GM12878 (cell line): ENCODE measurements around the gene TOR1AIP1. TPM values are rescaled to one million over a fixed set of nuclear protein-coding genes. Genes with fewer than 3 reads are reported as not detected.

Experiments
- ATAC-seq: fragments of 200-7000 bp; cut with Tn5 transposase; 3 replicates; pipeline ENCODE4 v1.9.1; 2020; ENCODE audit warnings: mild to moderate bottlenecking, moderate library complexity
- BruUV-seq: library from RNA; stranded (reverse); fragments of 400-500 nt; replicated peaks from 2 replicates; lab custom pipeline; 2021; lab: Mats Ljungman, UMichigan
- CTCF ChIA-PET: fragments of 300-600 bp; sonication (Branson Sonifier 250); formaldehyde crosslinking; extraction: SDS; loops from one replicate; lab custom pipeline; 2021; ENCODE audit warnings: inconsistent platforms; lab: Yijun Ruan, JAX
- POLR2A ChIA-PET: fragments of 350-600 bp; formaldehyde crosslinking; extraction: SDS; loops from one replicate; lab custom pipeline; 2021; ENCODE audit warnings: inconsistent platforms; lab: Charles Lee
- RAD21 ChIA-PET: fragments of 300-600 bp; sonication (Branson Sonifier 250); formaldehyde crosslinking; loops from one replicate; lab custom pipeline; 2023; ENCODE audit warnings: antibody characterized with exemption; ENCODE audit not compliant: unreplicated experiment; lab: Charles Lee
- SMC1A ChIA-PET: fragments of 300-600 bp; sonication (Branson Sonifier 250); formaldehyde crosslinking; loops from one replicate; lab custom pipeline; 2023; ENCODE audit not compliant: unreplicated experiment, uncharacterized antibody; lab: Charles Lee
- DNase-seq: peaks from one replicate; pipeline ENCODE4 v3.0.0-alpha.2; 2011; ENCODE audit warnings: low read depth, low spot score
- FAIRE-seq: peaks from 3 replicates; lab custom pipeline; 2011; peaks lifted over from hg19 to GRCh38; lab: Jason Lieb, UNC
- H2AFZ ChIP-seq: 2 replicates; pipeline ENCODE4 v1.6.0; 2011; ENCODE audit warnings: low read depth, low read length, control low read depth; ENCODE audit not compliant: control insufficient read depth
- H3K27ac ChIP-seq: 2 replicates; pipeline ENCODE4 v1.5.1; 2011; ENCODE audit warnings: control low read depth; ENCODE audit not compliant: control insufficient read depth, insufficient read depth
- H3K27me3 ChIP-seq, 2 experiments: replicated peaks in 1 of 2; 2 replicates each; pipeline versions ENCODE4 v1.6.0 to v1.6.1; 2011; ENCODE audit warnings: low read length in 1 of 2; ENCODE audit not compliant: control insufficient read depth in 2 of 2, insufficient read depth in 2 of 2
- H3K36me3 ChIP-seq, 2 experiments: 2 replicates each; pipeline ENCODE4 v1.5.1; 2011; ENCODE audit warnings: low read length in 1 of 2; ENCODE audit not compliant: control insufficient read depth in 2 of 2, insufficient read depth in 2 of 2
- H3K4me1 ChIP-seq: 2 replicates; pipeline ENCODE4 v1.6.1; 2011; ENCODE audit warnings: mild to moderate bottlenecking, low read length, moderate library complexity, mixed read lengths; ENCODE audit not compliant: control insufficient read depth, insufficient read depth
- H3K4me2 ChIP-seq: 2 replicates; pipeline ENCODE4 v1.6.0; 2011; ENCODE audit warnings: control low read depth; ENCODE audit not compliant: control insufficient read depth, insufficient read depth
- H3K4me3 ChIP-seq: fragments of 200-600 bp; sonication (generic); 2 replicates; pipeline ENCODE4 v1.5.1; 2016
- H3K79me2 ChIP-seq: 2 replicates; pipeline ENCODE4 v1.6.0; 2011; ENCODE audit warnings: low read length; ENCODE audit not compliant: control insufficient read depth, insufficient read depth
- H3K9ac ChIP-seq: 2 replicates; pipeline ENCODE4 v1.8.0; 2011; ENCODE audit warnings: low read length, control low read depth, mixed read lengths; ENCODE audit not compliant: control insufficient read depth, insufficient read depth
- H3K9me3 ChIP-seq: replicated peaks from 3 replicates; pipeline ENCODE4 v1.5.1; 2011; ENCODE audit warnings: mild to moderate bottlenecking, low read length; ENCODE audit not compliant: control insufficient read depth, insufficient read depth
- H4K20me1 ChIP-seq: 2 replicates; pipeline ENCODE4 v1.6.0; 2011; ENCODE audit not compliant: control insufficient read depth, insufficient read depth
- CBX3 ChIP-seq: fragments of 200-600 bp; sonication (generic); IDR thresholded peaks from 2 replicates; pipeline ENCODE4 v1.6.1; 2016; ENCODE audit warnings: low read depth, borderline replicate concordance
- CHD1 ChIP-seq: IDR thresholded peaks from 2 replicates; pipeline ENCODE4 v1.6.1; 2012; ENCODE audit warnings: low read depth, low read length, improper control_type of control experiment
- FOXM1 ChIP-seq: IDR thresholded peaks from 2 replicates; pipeline ENCODE4 v1.6.1; 2012; ENCODE audit warnings: low read depth, mild to moderate bottlenecking, inconsistent platforms, low read length, moderate library complexity
- IKZF1 ChIP-seq: fragments of 450-650 bp; conservative IDR thresholded peaks from 2 replicates; pipeline ENCODE4 v1.6.1; 2017; ENCODE audit warnings: antibody characterized with exemption, mild to moderate bottlenecking
- NR2C2 ChIP-seq: IDR thresholded peaks from 2 replicates; pipeline ENCODE4 v1.6.1; 2011; ENCODE audit warnings: borderline replicate concordance, low read depth; ENCODE audit not compliant: control insufficient read depth, insufficient read length
- SRF ChIP-seq, 2 experiments: IDR thresholded peaks; 2 replicates each; pipeline ENCODE4 v1.6.1; 2011; ENCODE audit warnings: low read depth in 2 of 2, low read length in 2 of 2, mild to moderate bottlenecking in 1 of 2, moderate library complexity in 1 of 2
- in situ Hi-C: fragments of 300-500 bp; cut with MboI; formaldehyde crosslinking; loops from 9 replicates; pipeline ENCODE4 v1.14.3; 2018; ENCODE audit warnings: mixed read lengths
- intact Hi-C: fragments of 100-400 bp; cut with micrococcal nuclease; formaldehyde crosslinking; loops from one replicate; pipeline ENCODE4 v1.14.2; 2022; ENCODE audit not compliant: unreplicated experiment
- polyA plus RNA-seq, 11 experiments: library from polyadenylated mRNA; depleted of rRNA in 4 of 11; unstranded in 6 of 11; stranded (reverse) in 5 of 11; fragments of >200 nt; fragmentation: Nextera tagmentation in 4 of 11; fragmentation: Illumina TruSeq in 1 of 11; extraction: Ambion mirVana in 4 of 11; extraction: Trizol in 1 of 11; gene quantifications; 1 replicate in 1 of 11; 2 replicates in 10 of 11; pipeline versions ENCODE4 v1.2.1 to v1.2.3, GENCODE V29; 2011 to 2016; ENCODE audit warnings: inconsistent platforms in 2 of 11, missing spikeins in 2 of 11, low read depth in 1 of 11
- total RNA-seq, 4 experiments: library from RNA; depleted of rRNA in 3 of 4; stranded (reverse); fragments of >200 nt in 3 of 4; fragmentation: Illumina TruSeq in 1 of 4; extraction: Trizol in 1 of 4; gene quantifications; 2 replicates each; pipeline versions ENCODE4 v1.2.1 to v1.2.3, GENCODE V29; 2013 to 2021
- TF ChIP-seq, protein P1 (sequence below): IDR thresholded peaks from 2 replicates; pipeline ENCODE4 v1.6.1; 2012; ENCODE audit warnings: low read depth, low read length, improper control_type of control experiment
- TF ChIP-seq, protein P2 (sequence below): IDR thresholded peaks from 2 replicates; pipeline ENCODE4 v1.6.1; 2012; ENCODE audit warnings: low read depth, low read length, improper control_type of control experiment

TOR1AIP1 gene
- total and polyA plus RNA-seq, 10 of the 15 experiments (the other 5 are each of a cell fraction or from before 2014, with no cell fraction given): 14.8 to 36.0 (median 25.8) TPM

DNA sequence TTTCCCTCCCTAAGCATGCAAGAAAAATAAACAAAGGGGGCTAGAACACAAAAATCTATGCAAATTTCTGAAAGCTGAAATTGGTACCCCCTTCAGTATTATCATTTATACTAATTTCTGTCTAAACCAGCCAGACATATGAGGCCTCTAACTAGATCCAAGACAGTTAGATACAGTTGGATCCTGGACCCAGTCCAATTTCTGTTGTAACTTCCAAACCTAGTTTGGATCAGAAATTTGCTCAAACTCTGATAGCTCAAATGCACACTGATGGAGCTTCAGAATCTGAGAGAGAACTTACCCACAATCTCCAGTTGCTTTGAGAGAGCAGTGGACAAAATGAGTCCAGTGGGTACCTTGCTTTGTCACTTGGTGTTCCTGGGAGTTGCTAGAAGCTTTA, 84.5 kb downstream of the TOR1AIP1 start:
- H3K4me1 ChIP-seq: no peaks in the 10 kb centered on the region
- POLR2A ChIA-PET: interaction anchor here (0.6 to 1.9 kb wide), 3 partner anchors 11 to 103 kb away, joined by 3 to 10 read pairs (median 5); no protein-coding TSS in a partner anchor
- FAIRE-seq: no peak
- no peaks in the 10 kb centered on the region for H3K27me3 ChIP-seq
- H3K4me2 ChIP-seq: no peak overlapping the region
- SMC1A ChIA-PET: interaction anchor here (1.0 to 3.1 kb wide), 9 partner anchors 9 to 81 kb away, joined by 3 to 23 read pairs (median 4); no protein-coding TSS in a partner anchor
- H4K20me1 ChIP-seq: no peaks in the 10 kb centered on the region
- TF ChIP-seq CHD1 (no peak), CBX3 (no peak), FOXM1 (no peak), SRF (IDR thresholded peaks at IDR 0.05; ENCODE audit: low read depth in 2 of 2, low read length in 2 of 2) (no peak), IKZF1 (no peak), NR2C2 (no peak)
- TF ChIP-seq, protein P1, sequence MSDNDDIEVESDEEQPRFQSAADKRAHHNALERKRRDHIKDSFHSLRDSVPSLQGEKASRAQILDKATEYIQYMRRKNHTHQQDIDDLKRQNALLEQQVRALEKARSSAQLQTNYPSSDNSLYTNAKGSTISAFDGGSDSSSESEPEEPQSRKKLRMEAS: no peak
- TF ChIP-seq, protein P2, sequence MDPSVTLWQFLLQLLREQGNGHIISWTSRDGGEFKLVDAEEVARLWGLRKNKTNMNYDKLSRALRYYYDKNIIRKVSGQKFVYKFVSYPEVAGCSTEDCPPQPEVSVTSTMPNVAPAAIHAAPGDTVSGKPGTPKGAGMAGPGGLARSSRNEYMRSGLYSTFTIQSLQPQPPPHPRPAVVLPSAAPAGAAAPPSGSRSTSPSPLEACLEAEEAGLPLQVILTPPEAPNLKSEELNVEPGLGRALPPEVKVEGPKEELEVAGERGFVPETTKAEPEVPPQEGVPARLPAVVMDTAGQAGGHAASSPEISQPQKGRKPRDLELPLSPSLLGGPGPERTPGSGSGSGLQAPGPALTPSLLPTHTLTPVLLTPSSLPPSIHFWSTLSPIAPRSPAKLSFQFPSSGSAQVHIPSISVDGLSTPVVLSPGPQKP: no peak
- no peak overlapping the region for H3K27ac ChIP-seq
- no TSS peak for BruUV-seq
- no peak for ATAC-seq
- H3K9ac ChIP-seq: no peak overlapping the region
- CTCF ChIA-PET: interaction anchor here (0.9 to 1.7 kb wide), 6 partner anchors 9 to 157 kb away, joined by 3 to 6 read pairs (median 4); partner anchors contain the start of gene CEP350
- peaks cover 12% of the 10 kb centered on the region for H3K9me3 ChIP-seq
- H2AFZ ChIP-seq: no peak overlapping the region
- no peak overlapping the region for H3K4me3 ChIP-seq
- no peak for DNase-seq
- H3K79me2 ChIP-seq: peaks cover 68% of the 10 kb centered on the region
- peaks cover 4 to 5% of the 10 kb centered on the region in 2 experiments; a peak in 3 of 4 replicates for H3K36me3 ChIP-seq
- in situ Hi-C loops (no loop called here), intact Hi-C loops (no loop called here)
- RAD21 ChIA-PET: interaction anchor here (0.9 kb wide), 1 partner anchor 9 kb away, joined by 3 read pairs; no protein-coding TSS in a partner anchor
